Measurements from ENCODE around the gene DLL3.

The DLL3 gene

GRCh38 chr19:39483141-39483540 is 15.6 kb upstream of the DLL3 start:
- DNase-seq (ENCODE audit: low read depth in 2 of 2) = no peak

GRCh38 chr19:39489756-39490155 is 9.0 kb upstream of the DLL3 start:
- DNase-seq (ENCODE audit: low read depth in 2 of 2) = no peak

- DNase-seq (ENCODE audit: low read depth in 2 of 2) = no peak
Measured at GRCh38 chr19:39492225-39492624, 6.5 kb upstream of the DLL3 start.

- no peak for DNase-seq (ENCODE audit: low read depth in 2 of 2)
Measured at GRCh38 chr19:39492788-39493187, 6.0 kb upstream of the DLL3 start.

GRCh38 chr19:39494661-39495060 is 4.1 kb upstream of the DLL3 start:
- no peak for DNase-seq (ENCODE audit: low read depth in 2 of 2)

GRCh38 chr19:39496063-39496462 is 2.7 kb upstream of the DLL3 start:
- DNase-seq (ENCODE audit: low read depth in 2 of 2) = no peak

- DNase-seq (ENCODE audit: low read depth in 2 of 2) = no peak
Measured at GRCh38 chr19:39497701-39497995, 1.1 kb upstream of the DLL3 start.

GRCh38 chr19:39497996-39498797 is 550 bp upstream of the DLL3 start:
- no peak for DNase-seq (ENCODE audit: low read depth in 2 of 2)

GRCh38 chr19:39499932-39500331 is 1.2 kb downstream of the DLL3 start:
- no peak for DNase-seq (ENCODE audit: low read depth in 2 of 2)

- DNase-seq (ENCODE audit: low read depth in 2 of 2) = no peak
Measured at GRCh38 chr19:39500543-39500942, 1.8 kb downstream of the DLL3 start.

GRCh38 chr19:39501340-39501739 is 2.6 kb downstream of the DLL3 start:
- no peak for DNase-seq (ENCODE audit: low read depth in 2 of 2)

GRCh38 chr19:39502640-39503417 is 4.1 kb downstream of the DLL3 start:
- DNase-seq (ENCODE audit: low read depth in 2 of 2) = peak; percentile 34 to 55

- no peak for DNase-seq (ENCODE audit: low read depth in 2 of 2)
Measured at GRCh38 chr19:39506598-39506943, 7.8 kb downstream of the DLL3 start.

- DNase-seq (ENCODE audit: low read depth in 2 of 2) = peak in 1 of 2 donors; percentile 31
Measured at GRCh38 chr19:39506944-39507714, 8.4 kb downstream of the DLL3 start.

- no peak for DNase-seq (ENCODE audit: low read depth in 2 of 2)
Measured at GRCh38 chr19:39507715-39508364, 9.1 kb downstream of the DLL3 start.

GRCh38 chr19:39508629-39509028 is 9.9 kb downstream of the DLL3 start:
- DNase-seq (ENCODE audit: low read depth in 2 of 2) = no peak

GRCh38 chr19:39509233-39509632 is 10.5 kb downstream of the DLL3 start:
- DNase-seq (ENCODE audit: low read depth in 2 of 2) = no peak

- no peak for DNase-seq (ENCODE audit: low read depth in 2 of 2)
Measured at GRCh38 chr19:39512988-39513387, 14.2 kb downstream of the DLL3 start.

GRCh38 chr19:39514840-39515550 is 16.2 kb downstream of the DLL3 start, which contains the start of gene SELENOV:
SELENOV (plus strand) TSS chr19:39515139; CDS start chr19:39515213, 74 bp downstream.
- no peak for DNase-seq (ENCODE audit: low read depth in 2 of 2)

- no peak for DNase-seq (ENCODE audit: low read depth in 2 of 2)
Measured at GRCh38 chr19:39515551-39516191, 16.9 kb downstream of the DLL3 start.

- DNase-seq (ENCODE audit: low read depth in 2 of 2) = no peak
Measured at GRCh38 chr19:39516270-39516669, 17.5 kb downstream of the DLL3 start.

Measured in stimulated activated CD8-positive, alpha-beta memory T cell treated with anti-CD3 and anti-CD28 coated beads, Interleukin-2, amount 100 ng/mL, for 1 hour (primary cell).